ENCODE results near the gene TCERG1L. TPM values are rescaled to one million over a fixed set of nuclear protein-coding genes. Genes with fewer than 3 reads are reported as not detected.
"Not testable (repeated sequence)": the region's sequence is repeated elsewhere in the genome, so short reads cannot be mapped to it uniquely, and the experiment has no call there.

The TCERG1L gene, protein sequence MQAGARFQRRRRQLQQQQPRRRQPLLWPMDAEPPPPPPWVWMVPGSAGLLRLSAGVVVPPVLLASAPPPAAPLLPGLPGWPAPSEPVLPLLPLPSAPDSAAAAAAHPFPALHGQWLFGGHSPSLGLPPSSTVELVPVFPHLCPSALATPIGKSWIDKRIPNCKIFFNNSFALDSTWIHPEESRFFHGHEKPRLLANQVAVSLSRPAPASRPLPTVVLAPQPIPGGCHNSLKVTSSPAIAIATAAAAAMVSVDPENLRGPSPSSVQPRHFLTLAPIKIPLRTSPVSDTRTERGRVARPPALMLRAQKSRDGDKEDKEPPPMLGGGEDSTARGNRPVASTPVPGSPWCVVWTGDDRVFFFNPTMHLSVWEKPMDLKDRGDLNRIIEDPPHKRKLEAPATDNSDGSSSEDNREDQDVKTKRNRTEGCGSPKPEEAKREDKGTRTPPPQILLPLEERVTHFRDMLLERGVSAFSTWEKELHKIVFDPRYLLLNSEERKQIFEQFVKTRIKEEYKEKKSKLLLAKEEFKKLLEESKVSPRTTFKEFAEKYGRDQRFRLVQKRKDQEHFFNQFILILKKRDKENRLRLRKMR
- total RNA-seq = not detected
- long read RNA-seq = 0 reads

DNA sequence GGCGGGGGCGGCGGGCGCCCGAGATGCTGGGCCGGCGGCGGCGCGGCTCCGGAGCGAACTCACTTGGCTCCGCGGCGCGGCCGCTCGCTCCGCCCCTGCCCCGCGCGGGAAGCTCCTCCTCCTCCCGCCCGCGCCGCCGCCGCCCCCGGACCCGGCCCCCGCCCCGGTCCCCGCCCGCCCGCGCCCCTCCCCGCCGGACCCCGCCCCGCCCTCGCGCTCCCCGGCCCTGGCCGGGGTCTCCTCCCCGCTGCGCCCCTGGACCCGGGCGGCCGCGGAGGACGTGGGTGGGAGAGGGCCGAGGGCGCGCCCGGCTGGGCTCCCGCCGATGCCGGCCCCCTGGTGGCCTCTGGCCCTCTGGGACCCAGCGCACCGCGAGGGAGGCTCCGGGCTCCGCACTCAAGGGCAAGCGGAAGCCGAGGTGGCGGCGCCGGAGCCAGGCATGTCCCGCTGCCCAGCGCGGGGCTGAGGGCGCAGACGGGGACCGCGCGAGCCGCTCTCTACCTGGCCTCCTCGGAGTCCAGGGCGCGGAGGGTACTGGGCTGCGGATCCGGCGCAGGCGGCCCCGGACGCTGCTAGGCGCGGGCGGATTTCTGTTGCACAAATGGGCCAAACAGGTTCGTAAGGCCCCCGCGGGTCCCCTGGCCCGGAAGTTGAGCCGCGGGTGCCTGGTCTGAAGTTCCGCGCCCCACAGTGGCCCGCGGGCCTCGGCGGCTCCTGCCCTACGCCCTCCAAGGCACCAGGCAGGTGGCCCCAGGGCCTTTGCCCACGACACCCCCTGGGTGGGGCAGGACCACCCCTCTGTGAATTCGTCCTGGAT, at the start of gene TCERG1L:
TCERG1L (minus strand) TSS at position 61 of the 817 bp plus-strand sequence. CDS start 86 bp downstream, outside the sequence.
- peak in 1 of 2 donors; percentile 28 for ATAC-seq
- intact Hi-C loops (cut with DNase I) = no loop called here
- DNase-seq = no peak

DNA sequence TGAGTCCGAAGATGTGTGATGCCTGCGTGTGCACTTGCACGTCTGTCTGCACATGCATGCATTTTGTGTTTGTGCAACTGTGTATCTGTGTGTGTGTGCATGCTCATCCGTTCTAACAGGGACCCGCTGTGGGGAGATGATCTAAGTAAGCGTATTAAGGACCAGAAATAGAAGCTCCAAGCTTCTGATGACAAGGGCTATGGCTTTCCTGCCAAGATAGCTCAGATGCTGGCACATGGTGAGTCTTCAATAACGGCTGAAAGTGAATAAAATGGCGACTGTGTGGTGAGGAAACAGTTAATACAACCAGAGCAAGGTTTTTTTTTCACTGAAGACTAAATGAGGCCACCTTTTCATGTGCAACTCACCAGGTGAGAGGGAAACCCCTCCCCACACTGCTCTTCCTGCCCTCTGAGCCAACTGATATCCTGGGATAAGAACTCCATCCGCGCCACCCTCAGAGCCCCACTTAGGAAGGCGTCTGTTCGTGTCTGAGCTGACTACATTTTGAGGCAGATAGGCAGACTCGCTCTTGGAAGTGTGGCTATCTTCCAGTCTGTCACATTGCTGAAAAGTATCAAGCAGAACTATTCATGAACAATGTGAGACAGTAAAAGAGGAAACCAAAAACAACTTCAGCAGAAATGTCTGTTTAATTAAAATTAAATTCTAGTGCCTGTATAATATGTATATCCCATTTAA, 47.4 kb upstream of the TCERG1L start:
- DNase-seq = no peak
- ATAC-seq = no peak
- intact Hi-C loops (cut with DNase I) = no loop called here

- ATAC-seq = no peak
- no peak for DNase-seq
- intact Hi-C loops (cut with DNase I) = no loop called here
These were observed 44.9 kb upstream of the TCERG1L start for GRCh38 chr10:131356442-131356841.

- no peak for ATAC-seq
- no peak for DNase-seq
- intact Hi-C loops (cut with DNase I) = no loop called here
These were observed 44.4 kb upstream of the TCERG1L start for GRCh38 chr10:131355881-131356280.

GRCh38 chr10:131355056-131355455, 43.5 kb upstream of the TCERG1L start:
- no peak for ATAC-seq
- intact Hi-C loops (cut with DNase I) = no loop called here

GRCh38 chr10:131354380-131354779, 42.9 kb upstream of the TCERG1L start:
- ATAC-seq (no peak), DNase-seq (no peak)
- intact Hi-C loops (cut with DNase I) = no loop called here

More at GRCh38 chr10:131355056-131355455, 43.5 kb upstream of the TCERG1L start:
- DNase-seq = no peak

GRCh38 chr10:131352765-131353290, 41.3 kb upstream of the TCERG1L start:
- ATAC-seq = no peak
- DNase-seq = no peak
- intact Hi-C loops (cut with DNase I) = no loop called here

GRCh38 chr10:131350660-131351059, 39.1 kb upstream of the TCERG1L start:
- no peak for ATAC-seq
- intact Hi-C loops (cut with DNase I) = no loop called here
- no peak for DNase-seq

- ATAC-seq (no peak), DNase-seq (no peak)
- intact Hi-C loops (cut with DNase I) = no loop called here
These were observed 38.7 kb upstream of the TCERG1L start for GRCh38 chr10:131350245-131350644.

DNA sequence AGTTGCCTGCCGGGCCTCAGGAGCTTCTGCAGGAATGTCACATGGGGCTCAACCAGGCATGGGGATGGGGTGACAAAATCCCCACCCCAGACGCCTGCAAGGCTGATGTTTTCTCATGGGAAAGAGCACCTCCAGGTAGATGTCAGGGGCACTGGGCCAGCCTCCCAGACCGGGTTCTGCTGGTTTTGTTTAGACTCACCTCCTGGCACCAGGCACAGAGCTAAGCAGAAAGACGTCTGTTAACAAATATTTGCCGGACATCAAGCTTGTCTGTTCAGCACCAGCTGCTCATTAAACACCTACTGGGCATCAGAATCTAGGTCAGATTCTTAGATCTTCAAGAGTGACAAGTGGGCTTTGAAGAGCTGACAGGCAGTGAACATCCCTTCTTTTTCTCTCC, 34.9 kb upstream of the TCERG1L start:
- no peak for DNase-seq
- ATAC-seq = no peak
- intact Hi-C loops (cut with DNase I) = no loop called here

GRCh38 chr10:131345691-131346090, 34.2 kb upstream of the TCERG1L start:
- intact Hi-C loops (cut with DNase I) = no loop called here
- ATAC-seq (no peak), DNase-seq (no peak)

DNA sequence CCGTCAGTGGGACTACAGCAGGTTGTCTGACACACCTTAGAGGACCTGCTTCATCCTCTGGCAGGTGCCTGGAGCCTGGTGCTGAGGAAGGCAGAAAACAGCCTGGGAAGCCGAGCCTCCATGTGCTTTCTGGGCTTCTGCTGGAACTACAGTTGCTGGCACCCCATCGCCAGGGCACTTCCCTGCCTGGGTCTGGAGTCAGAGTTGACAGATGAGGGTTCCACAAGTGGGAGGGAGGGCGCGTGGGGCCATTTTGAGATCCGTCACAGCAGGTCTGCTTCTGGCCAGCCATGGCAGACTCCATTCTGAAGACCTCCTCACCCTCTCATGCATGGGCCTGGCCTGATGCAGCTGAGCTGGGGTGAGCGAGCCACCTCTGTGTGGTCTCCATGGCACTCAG, 33.2 kb upstream of the TCERG1L start:
- intact Hi-C loops (cut with DNase I) = no loop called here
- DNase-seq = no peak
- no peak for ATAC-seq

DNA sequence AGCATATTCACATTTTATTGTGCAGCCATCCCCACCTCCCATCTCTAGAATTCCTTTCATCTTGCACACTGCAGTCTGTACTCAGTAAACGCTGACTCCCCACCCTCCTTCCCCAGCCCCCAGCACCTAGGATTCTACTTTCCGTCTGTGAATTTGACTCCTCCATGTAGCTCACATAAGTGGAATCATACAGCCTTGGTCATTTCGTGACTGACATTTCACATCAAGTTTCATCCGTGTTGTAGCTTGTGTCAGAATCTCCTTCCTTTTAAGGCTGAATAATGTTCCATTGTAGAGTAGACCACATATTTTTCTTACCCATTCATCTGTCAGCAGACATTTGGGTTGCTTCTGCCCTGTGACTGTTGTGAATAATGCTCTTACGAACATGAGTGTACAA, 26.2 kb upstream of the TCERG1L start:
- DNase-seq = no peak
- intact Hi-C loops (cut with DNase I) = no loop called here
- no peak for ATAC-seq

- intact Hi-C loops (cut with DNase I) = no loop called here
- DNase-seq (no peak), ATAC-seq (no peak)
These were observed 21.3 kb upstream of the TCERG1L start for GRCh38 chr10:131332821-131333220.

DNA sequence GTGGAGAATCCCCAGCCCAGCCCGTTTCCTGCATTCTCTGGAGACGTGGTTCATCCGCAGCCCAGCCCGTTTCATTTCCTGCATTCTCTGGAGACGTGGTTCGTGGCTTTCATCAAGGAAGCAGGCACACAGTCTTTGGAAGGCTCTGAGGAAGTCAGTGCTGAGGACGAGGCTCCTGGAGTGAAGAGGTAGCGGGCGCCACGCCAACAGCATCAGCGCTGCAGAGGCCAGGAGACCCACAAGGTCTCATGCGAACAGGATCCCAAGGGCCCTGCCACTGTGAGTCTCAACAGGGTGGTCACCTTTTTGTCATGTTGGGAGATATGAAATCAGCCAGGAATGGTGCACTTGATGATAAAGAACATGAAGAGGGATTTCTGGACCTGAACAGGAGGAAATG, 12.4 kb upstream of the TCERG1L start:
- ATAC-seq (no peak), DNase-seq (no peak)
- intact Hi-C loops (cut with DNase I) = no loop called here

GRCh38 chr10:131323025-131323424, 11.5 kb upstream of the TCERG1L start:
- ATAC-seq (no peak), DNase-seq (no peak)
- intact Hi-C loops (cut with DNase I) = no loop called here

- intact Hi-C loops (cut with DNase I); ATAC-seq; DNase-seq: not testable (repeated sequence)
These were observed 11.1 kb upstream of the TCERG1L start for GRCh38 chr10:131322575-131322974.

- intact Hi-C loops (cut with DNase I) = no loop called here
- ATAC-seq (no peak), DNase-seq (no peak)
These were observed 9.5 kb upstream of the TCERG1L start for GRCh38 chr10:131320860-131321604.

All from left cardiac atrium (tissue), 4 donors.